Stimulated activated CD4-positive, alpha-beta T cell treated with anti-CD3 and anti-CD28 coated beads, Interleukin-12 subunit alpha, Interleukin-12 subunit beta, amount 100 ng/mL, for 4 hours (primary cell): ENCODE measurements around the gene SH2D3C.
A peak's percentile ranks its signal among the peaks of the same experiment; 100 is the strongest.
"Not testable (repeated sequence)": the region's sequence is repeated elsewhere in the genome, so short reads cannot be mapped to it uniquely, and the experiment has no call there.

ENCODE experiments used
- DNase-seq: peaks from one replicate; pipeline ENCODE4 v3.0.0-alpha.2; 2020

The SH2D3C gene

DNA sequence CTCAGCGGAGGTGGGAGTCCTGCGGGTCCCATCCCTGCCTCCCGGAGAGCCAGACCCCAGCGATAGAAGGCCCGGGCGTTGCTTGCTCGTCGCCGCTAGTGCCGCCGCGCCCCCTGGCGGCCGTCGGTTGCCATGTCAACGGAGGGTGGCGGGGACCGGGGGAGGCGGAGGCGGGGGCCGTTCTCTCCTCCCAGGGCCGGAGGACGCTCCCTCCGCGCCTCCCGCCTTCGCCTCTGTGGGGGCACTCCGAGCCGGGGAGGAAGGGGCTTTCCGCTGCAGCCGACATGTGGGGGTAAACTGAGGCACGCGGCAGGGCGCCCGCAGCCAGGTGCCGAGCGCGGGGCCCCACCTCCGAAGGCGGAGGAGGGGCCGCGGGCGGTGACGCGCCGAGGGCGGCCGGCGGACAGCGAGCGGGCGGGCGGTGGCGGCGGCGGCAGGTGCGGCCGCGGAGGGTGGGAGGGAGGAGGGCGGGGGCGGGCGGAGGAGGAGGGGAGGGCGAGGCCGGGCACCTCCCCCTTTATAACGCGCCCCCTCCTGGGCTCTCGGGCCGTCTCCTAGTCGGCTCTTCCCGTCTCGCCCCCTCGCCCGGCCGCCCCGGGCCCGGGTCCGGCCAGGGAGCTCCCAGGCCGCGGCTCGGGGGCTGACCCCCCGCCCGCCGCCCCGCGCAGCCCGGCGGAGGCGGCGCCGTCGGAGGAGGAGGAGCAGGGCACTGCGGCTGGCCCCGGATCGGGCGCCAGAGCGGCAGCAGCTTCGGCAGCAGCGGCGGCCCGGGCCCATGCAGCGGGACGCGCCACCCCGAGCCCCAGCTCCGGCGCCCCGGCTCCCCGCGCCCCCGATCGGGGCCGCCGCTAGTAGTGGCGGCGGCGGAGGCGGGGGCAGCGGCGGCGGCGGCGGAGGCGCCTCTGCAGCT is 6.8 kb upstream of the SH2D3C start:
- peak; percentile 85 for DNase-seq

DNA sequence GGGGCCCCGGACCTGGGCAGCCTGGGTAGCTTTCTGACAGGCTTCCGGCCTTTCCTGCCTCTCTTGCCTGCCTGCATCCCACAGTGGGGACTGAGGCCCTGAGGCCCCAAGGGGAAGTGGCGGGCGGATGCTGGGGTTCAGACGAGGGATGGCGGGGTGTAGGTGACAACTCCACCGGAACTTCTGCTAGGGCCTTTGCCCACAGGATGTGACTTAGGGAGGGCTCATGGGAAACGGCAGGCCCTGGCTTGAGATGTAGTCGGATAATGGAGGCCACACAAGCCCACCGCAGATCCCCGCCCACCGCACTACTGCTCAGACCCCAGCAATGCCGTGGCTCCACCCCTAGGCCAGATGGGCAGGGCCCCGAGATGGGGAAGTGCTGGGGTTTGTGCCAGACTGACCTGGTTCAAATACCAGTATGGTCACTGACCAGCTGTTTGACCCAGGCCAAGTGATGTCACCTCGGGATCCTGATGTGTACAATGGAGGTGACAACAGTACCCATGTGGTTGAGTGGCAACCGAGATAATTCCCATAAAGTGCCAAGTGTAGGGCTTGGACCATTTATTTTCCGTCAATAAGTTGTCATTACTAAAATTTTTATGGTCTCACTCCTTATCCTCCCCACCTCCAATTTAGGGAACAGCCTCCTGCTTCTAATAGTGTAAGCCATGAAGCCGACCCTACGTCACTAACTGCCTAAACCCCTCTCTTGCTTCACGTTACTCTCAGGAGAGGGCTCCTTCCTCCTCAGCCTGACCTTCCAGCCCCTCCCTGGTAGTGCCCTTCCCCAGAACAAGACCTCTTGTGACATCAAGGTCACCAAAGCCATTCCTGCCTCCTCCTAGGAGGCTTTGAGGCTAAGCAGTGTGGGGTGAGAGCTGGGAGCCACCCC is 4.9 kb upstream of the SH2D3C start:
- peak; percentile 51 for DNase-seq

DNA sequence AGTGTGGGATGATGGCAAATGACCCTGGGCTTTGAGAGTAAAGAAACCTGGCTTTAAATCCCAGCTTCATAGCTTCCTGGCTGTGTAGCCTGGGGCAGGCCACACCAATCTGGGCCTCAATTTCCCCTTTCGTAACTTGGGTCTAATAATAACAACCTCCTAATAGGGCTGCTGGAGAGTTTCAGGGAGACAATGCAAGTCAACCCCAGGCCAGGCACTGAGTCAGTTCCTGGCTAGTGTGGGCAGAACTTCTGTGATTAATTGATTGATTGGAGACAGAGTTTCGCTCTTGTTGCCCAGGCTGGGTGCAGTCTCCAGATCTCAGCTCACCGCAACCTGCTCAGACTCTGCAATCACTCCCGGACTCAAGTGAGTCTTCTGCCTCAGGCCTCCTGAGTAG is 3.3 kb upstream of the SH2D3C start:
- no peak for DNase-seq

DNA sequence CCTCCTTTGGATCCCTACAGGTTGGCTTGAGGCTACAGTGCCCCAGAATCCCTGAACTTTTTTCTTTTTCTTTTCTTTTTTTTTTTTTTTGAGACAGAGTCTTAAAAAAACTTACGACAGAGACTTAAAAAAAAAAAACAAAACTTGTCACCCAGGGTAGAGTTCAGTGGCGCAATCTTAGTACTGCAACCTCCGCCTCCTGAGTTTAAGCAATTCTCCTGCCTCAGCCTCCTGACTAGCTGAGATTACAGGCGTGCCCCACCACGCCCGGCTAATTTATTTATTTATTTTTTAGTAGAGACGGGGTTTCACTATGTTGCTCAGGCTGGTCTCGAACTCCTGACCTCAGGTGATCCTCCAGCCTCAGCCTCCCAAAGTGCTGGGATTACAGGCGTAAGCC is 2.4 kb upstream of the SH2D3C start:
- not testable (repeated sequence) for DNase-seq

DNA sequence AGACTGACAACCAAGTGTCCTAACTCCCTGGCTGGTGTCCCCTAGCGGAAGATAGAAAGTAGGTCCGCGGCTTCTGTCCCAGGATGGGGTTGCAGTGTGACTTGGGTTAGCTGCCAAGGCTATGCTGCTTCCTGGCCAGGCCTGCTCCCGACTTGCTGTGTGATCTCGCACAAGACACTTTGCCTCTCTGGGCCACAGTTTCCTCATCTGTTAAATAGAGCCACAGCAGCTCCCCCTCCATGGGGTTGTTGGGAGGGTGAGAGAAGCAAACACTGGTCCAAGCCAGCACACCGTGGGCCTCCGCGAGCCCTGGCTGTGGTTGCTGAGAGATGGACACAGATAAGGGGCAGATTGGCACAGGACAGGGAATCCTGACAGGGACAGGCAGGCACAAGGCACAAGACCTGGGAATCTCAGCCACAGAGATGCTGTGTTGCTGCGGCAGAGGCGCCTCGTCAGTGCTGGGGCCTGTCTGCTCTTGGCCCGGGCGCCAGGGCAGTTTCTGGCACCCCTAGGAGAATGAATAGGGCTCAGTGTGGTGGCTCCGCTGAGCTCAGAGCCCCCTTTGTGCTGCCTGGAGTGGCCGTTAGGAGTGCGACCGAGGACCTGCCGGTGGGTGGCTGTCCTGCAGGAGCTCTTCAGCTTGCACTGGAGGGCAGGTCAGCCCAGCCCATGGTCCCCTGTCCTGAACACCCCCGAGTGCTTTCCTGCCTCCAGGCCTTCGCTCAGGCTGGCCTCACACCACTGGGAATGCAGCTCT is 1.8 kb upstream of the SH2D3C start:
- DNase-seq, result no peak

DNA sequence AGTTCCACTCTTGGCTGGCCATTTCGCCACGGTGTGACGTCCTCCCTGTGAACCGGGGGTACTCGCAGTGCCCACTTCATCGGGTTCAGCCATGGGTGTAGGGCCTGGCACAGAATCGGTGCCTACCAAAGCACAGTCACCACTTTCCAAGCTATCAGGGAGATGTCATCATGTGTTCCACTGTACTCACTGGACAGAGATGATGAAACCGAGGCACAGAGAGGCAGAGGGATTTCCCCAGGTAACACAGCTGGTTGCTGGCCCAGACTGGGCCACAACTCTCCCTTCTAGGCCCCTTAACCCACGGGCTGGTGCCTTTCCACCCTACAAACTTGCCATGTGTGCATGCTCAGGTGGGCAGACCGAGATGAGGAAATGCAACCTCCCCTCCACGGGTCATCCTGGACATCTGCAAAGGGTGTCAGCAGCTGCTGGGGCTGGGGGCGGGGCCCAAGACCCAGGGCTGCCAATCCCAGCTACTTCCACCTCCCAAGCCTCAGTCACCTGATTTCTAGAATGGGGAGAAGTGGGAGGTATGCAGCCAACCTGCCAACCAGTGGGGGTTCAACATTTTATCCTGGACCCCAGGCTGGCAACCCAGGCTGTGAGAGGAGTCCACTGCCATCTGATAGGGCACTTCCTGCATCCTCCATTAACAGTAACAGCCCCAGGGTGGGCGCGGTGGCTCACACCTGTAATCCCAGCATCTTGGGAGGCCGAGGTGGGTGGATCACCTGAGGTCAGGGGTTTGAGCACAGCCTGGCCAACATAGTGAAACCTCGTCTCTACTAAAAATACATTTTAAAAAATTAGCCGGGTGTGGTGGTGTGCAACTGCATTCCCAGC is 893 bp upstream of the SH2D3C start:
- DNase-seq, result no peak

DNA sequence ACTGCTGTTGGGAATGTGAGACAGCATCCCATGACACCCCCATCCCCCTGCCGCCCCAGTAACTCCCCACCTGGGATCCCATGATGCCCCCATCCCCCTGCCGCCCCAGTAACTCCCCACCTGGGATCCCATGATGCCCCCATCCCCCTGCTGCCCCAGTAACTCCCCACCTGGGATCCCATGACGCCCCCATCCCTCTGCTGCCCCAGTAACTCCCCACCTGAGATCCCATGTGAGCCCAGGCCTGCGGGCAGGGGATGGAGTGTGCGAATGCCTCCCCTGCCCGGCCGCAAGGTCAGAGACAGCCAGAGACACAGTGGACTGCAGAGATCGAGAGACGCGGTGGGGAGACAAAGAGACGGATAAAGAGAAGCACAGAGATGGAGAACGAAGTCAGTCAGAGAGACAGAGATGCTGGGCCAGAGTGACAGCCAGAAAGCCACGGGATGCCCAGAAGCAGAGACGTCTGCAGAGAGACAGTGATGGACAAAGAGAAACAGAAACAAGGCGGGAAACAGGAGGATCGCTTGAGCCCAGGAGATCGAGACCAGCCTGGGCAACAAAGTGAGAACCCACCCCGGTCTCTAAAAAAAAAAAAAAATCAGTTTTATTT is 992 bp downstream of the SH2D3C start:
- DNase-seq, result no peak

DNA sequence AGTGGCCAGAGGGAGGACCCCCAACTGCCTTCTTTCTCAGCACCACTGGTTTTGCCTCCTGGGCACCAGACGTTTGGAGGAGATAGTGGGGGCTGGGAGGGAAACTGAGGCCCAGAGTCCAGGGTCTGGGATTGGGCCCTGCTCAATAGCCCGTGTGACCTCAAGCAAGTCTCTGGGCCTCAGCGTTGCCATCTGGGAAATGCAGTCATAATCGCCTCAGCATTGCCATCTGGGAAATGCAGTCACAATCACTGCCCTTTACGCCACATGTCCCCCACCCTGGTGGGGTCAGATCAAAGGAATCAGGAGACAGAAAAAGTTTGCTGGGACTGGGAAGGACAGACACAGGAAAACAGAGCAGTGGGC is 1.6 kb downstream of the SH2D3C start:
- no peak for DNase-seq

DNA sequence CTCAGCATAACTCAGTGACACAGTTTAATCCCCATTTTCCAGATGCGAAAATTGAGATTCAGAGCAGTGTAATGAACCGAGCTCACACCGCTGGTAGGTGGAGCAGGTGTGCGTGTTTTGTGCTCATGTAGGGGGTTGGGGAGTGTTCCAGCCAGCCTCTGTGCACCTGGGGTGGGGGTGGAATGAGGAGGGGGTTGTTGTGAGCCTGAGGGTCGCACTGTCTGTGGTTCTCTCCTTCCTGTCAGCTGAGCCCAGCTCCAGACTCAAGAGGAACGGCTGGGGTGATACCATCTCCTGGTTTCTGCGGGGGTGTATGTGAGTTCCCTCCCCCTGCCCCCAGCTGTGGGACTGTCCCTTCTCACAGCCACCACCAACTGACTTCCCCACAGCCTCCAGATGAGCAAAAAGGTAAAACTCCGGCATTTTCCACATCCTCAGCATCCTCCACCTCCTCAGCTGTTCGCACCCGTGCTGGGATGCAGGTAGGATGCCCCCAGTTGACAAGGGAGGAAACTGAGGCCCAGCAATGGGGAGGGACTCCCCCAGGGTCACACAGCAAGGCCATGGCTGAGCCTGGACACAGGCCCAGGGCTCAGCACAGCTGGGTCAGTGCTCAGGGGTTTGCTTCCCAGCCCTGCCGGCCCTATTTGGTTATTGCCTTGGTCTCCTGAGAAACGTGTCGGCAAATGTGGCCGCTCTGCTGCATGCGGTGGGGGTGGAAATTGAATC is 2.1 kb downstream of the SH2D3C start:
- DNase-seq, result peak; percentile 59

DNA sequence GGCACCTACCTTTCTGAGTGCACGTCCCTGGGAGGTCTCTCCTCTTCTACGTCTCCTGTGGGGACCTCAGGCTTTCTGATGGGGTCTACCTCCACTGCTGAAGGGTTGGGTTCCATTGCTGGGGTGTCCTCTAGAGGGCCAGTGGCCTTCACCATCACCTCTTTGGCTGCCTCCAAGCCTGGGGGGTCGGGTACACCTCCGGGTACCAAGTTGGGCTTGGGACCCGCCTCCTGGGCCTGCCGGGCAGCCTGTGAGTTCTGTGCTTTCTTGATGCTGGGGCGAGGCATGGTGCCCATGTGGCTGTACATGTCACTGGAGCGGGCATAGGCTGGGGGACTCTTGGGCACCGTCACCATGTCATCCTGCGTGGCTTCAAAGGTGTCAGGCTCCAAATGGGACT is 4.5 kb downstream of the SH2D3C start:
- DNase-seq, result no peak

DNA sequence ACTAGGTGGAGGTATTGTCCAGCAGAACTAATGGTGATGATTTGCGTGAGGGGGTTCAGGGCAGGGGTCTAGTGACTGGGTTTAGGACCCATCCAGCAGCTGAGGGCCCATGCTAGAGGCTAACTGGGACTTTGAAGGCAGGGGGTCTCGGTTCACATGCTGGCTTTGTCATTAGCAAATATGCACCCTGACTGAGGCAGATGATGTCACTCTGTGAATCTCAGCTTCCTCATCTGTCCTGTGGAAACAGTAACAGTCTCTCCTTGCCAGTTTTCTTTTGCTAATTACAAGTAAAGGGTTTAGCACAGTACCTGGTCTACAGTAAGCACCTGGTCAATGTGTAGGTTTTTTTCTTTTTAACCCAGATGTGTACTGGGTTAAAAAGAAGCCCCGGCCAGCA is 5.2 kb downstream of the SH2D3C start:
- DNase-seq, result no peak

DNA sequence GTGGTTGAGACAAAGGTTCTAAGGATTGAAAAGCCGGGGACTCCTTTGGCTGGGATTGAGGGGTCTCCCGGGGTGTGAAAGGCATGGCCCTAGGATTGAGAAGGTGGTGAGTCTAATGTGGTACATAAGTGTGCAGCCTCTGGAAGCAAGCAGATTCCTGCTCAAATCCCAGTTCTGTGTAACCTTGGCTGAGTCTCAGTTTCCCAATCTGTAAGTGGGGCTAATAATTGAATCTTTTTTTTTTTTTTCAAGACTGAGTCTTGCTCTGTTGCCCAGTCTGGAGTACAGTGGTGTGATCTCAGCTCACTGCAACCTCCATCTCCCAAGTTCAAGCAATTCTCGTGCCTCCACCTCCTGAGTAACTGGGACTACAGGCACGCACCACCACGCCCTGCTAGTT is 5.9 kb downstream of the SH2D3C start:
- DNase-seq, result no peak

DNA sequence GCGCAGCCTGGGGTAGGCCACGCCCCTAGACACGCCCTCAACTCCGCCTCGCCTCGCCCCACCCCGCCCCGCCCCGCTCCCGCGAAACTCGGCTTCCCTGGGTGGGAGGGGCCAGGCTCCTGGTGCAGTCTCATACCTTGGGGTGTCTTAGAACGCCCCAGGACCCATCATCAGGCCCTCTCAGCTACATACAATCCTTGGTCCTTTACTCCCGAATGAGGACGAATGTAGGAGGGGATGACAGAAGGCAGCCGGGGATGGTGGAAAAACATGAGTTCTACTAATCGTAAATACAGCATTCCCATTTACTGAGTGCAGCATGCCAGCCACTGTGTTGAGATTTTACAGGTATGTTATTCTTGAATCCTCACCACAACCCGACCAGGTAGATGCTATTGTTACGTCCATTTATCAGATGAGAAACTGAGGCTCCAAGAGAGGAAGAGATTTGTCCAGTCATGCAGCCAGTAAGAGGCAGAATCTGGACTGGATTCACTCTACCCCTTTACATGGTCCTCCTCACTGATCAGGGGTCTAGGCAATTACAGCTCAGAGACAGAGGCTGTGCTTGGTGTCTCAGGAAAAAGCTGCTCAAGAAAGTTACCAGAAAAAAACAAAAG is 6.8 kb downstream of the SH2D3C start:
- no peak for DNase-seq

DNA sequence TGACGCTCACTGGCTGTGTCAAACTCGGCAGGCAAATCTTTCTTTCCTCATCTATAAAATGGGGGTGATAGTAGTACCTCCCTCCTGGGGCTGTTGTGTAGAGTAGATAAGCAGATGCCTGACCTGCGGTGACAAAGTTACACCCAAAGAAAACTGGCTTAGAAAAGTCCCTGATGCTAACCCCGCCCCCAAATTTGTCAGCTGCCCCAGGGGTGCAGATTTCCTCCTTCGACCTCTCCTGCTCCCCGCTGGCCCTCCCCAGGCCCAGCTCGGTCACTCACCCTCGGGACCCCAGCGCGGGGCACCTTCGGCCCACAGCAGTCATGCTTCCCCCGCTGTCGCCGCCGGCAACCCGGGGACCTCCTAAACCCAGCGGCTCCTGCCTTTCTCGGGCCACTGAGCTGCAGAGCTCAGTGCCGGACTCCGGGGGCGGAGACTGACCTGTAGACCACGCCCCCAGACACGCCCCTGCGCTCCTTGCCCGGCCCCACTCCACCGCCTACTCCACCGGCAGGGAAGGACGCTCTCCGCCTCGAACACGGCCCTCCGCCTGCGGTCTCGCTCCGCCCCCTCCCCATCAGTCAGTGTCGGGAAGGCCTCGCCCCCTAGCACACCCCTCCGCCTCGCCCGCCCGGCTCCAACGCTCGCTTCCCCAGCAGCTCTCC is 7.4 kb downstream of the SH2D3C start:
- DNase-seq, result peak; percentile 96

DNA sequence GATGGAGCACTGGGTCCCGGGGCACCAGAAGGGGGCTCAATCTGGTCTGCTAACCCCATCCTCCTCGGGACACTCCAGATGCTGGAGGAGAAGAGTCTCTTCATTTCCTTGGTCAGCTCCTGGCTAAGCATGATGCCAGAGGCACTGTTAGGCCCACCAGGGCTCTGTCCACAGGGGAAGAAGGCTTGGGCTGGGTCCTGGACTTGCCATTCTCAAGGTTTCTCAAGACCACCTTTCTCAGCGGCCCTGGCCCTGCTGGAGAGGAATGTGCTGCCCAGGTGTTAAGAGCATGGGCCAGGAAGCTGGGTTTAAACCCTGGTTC is 7.9 kb downstream of the SH2D3C start:
- no peak for DNase-seq

DNA sequence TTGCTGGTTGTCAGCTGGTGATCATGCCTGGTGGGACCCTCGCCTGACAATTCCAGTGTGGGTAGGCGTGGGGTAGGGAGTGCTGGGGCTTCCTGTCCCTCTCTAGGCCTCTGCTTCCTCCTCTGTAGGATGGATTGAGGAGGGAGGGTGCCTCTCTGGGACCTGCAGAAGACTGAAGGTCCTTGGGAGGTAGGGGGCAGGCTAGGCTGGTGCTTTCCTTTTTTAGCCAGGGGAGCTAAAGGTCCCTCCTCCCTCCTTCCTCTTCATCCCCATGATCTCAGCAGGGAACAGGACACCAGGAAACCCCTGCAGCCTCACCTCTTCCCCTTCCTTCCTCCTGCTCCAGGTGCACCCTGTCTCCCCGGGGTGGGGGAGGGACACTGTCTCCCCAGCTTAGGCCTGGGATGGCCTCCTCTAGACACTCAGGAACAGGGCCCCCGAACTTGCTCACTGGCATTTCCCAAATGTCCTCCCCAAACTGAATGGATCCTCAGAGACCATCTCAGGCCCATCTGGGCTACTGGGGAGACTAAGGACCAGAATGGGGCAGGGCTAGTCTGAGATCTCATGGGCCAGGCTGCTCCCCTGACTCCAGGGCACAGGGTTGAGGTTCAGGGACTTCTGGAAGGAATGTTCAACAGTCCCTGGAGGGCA is 8.4 kb downstream of the SH2D3C start:
- DNase-seq, result no peak

DNA sequence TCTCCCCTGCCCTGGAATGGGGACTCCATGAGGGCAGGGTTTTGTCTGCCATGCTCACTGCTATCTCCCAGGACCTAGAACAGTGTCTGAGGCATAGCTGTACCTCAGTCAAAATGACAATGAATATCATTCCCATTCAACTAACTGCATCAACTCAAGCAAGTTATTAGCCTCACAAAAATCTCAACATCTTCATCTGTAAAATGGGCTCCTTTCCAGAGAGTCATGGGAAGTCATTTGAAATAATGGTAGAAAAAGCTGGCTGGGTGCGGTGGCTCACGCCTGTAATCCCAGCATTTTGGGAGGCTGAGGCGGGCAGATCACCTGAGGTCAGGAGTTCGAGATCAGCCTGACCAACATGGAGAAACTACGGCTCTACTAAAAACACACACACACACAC is 9.4 kb downstream of the SH2D3C start:
- DNase-seq, result no peak

DNA sequence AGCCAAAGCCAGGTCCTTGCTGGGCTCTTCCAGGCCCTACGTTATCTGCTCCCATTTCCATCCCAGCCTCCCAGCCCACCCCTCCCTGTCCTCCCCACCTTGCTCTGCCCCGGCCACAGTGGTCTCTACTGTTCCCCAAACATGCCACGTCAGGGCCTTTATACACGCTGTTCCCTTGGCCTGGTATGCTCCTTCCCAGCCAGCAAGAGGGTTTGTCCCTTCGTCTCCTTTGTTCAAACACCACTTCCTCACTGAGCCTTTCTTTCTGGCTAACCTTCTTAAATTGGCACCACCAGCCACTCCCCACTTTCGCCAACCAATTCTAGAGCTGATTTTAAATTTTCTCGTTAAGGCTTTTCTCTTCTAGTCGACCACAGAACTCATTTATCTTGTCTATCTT is 9.8 kb downstream of the SH2D3C start:
- DNase-seq, result no peak

DNA sequence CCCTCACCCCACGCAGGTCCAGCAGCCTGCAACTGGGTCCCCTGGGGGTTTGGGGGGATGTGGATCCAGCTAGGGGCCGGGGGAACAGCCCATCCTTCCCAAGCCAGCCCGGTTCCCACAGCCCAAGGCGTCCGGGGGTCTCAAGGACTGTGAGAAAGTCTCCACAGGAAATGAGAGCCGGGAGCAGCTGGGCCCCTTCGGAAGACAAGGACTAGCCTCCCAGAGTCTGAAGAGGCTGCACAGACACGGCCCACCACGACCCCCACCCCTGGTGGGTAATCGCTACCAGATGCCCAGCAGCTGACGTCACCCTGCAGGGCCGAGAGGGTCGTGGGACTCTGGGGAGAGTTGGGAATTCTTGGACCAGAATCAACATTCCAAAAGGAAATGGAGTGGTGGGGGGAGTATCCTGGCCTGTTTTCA is 10.5 kb downstream of the SH2D3C start:
- no peak for DNase-seq

DNA sequence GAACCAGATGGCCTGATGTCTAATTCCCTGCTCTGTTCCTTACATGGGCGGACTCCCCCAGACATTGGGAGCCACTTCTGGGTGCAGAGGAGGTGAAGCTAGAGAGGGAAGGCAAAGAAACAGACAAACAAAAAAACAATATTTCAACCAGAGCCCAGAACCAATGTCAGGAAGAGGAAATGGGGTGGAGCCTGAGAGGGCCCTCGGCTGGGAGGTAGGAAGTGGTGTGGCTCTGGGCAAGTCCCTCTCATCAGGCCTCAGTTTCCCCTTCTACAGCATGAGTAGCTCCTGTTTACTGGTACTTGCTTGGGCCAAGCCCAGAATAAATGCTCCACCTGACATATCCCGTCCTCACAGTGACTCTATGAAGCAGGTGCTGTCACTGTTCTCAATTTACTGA is 11.1 kb downstream of the SH2D3C start:
- no peak for DNase-seq
